Measurements from ENCODE around the gene TRIO.

DNA sequence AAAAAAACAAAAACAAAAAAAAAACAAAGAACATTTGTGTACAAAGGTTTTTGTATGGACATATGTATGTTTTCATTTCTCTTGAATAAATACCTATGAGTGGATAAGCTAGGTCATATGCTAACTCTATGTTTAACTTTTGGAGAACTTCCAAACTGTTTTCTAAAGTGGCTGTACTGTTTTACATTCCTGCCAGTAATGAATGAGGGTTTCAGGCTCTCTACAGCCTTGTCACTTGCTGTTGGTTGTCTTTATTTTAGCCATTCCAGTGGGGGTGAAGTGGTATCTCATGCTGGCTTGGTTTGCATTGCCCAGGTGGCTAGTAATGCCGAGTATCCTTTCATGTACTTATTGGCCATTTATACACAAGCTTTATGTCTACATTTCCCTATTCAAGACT lies 9.1 kb upstream of the TRIO start:
- TF ChIP-seq, protein P1, sequence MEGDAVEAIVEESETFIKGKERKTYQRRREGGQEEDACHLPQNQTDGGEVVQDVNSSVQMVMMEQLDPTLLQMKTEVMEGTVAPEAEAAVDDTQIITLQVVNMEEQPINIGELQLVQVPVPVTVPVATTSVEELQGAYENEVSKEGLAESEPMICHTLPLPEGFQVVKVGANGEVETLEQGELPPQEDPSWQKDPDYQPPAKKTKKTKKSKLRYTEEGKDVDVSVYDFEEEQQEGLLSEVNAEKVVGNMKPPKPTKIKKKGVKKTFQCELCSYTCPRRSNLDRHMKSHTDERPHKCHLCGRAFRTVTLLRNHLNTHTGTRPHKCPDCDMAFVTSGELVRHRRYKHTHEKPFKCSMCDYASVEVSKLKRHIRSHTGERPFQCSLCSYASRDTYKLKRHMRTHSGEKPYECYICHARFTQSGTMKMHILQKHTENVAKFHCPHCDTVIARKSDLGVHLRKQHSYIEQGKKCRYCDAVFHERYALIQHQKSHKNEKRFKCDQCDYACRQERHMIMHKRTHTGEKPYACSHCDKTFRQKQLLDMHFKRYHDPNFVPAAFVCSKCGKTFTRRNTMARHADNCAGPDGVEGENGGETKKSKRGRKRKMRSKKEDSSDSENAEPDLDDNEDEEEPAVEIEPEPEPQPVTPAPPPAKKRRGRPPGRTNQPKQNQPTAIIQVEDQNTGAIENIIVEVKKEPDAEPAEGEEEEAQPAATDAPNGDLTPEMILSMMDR (conservative IDR thresholded peaks at IDR 0.05; ENCODE audit: low read depth, low read length), result no peak
- TF ChIP-seq EZH2 (IDR thresholded peaks at IDR 0.05; ENCODE audit: borderline replicate concordance, low read depth, low read length, poor library complexity, severe bottlenecking), result no peak

Measured in A673 (cell line).